ENCODE measurements around the gene TBL1X. TPM values are rescaled to one million over a fixed set of nuclear protein-coding genes. Genes with fewer than 3 reads are reported as not detected.

TBL1X gene
- polyA plus RNA-seq, 1 experiment = 24.9 TPM

DNA sequence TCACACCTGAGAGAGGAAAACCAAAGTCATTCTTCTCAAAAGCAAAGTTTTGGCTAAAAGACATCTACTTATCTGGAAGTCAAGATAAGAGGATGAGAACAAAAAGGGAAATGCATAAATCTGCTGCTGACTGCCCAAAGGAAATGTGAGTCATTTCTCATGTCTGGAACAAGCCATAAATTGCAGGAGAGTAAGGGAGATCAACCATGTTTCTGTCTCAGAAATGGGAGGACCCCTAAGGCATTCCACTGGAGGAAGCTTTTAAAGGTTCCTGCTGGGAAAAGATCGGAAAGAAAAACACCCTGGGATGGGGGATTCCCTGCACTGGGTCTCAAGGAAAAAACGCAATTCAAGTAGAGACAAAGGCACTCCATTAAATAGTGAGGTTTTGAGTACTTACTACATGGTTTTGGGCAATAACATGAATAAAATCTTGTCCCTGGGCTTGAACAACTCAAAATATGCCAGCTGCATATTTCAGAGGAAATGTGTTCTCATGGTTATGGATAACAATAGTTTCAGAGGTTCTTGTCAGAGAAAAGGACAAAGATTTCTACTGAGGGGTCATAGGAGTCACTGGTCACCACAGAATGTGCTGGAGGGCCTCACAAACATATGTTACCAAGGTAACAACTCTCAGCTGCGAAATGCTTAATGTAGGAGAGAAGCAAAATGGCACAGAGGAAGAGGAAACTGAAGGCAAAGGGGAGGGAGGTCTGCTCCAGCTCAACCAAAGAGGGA lies 281.5 kb downstream of the TBL1X start:
- Histone ChIP-seq H3K27me3 (ENCODE audit: control insufficient read depth, insufficient read depth, low read length) (no peaks in the 10 kb centered on the region), H3K27ac (ENCODE audit: low read depth, low read length) (no peak overlapping the region), H3K9me3 (ENCODE audit: control insufficient read depth, insufficient read depth, low read length) (no peaks in the 10 kb centered on the region; the same call in 1 of the 2 replicates), H3K4me3 (ENCODE audit: low read depth, low read length) (no peak overlapping the region)
- no peak for DNase-seq (ENCODE audit: low read depth, low spot score)
- TF ChIP-seq, protein P1, sequence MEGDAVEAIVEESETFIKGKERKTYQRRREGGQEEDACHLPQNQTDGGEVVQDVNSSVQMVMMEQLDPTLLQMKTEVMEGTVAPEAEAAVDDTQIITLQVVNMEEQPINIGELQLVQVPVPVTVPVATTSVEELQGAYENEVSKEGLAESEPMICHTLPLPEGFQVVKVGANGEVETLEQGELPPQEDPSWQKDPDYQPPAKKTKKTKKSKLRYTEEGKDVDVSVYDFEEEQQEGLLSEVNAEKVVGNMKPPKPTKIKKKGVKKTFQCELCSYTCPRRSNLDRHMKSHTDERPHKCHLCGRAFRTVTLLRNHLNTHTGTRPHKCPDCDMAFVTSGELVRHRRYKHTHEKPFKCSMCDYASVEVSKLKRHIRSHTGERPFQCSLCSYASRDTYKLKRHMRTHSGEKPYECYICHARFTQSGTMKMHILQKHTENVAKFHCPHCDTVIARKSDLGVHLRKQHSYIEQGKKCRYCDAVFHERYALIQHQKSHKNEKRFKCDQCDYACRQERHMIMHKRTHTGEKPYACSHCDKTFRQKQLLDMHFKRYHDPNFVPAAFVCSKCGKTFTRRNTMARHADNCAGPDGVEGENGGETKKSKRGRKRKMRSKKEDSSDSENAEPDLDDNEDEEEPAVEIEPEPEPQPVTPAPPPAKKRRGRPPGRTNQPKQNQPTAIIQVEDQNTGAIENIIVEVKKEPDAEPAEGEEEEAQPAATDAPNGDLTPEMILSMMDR (IDR thresholded peaks at IDR 0.05; ENCODE audit: low read depth, low read length) = no peak
- CTCF ChIA-PET = no interaction called here
- POLR2A ChIA-PET = no interaction called here

- Histone ChIP-seq H3K9me3 (ENCODE audit: control insufficient read depth, insufficient read depth, low read length) (no peaks in the 10 kb centered on the region; the same call in 1 of the 2 replicates), H3K4me3 (ENCODE audit: low read depth, low read length) (no peak overlapping the region), H3K27ac (ENCODE audit: low read depth, low read length) (no peak overlapping the region), H3K27me3 (ENCODE audit: control insufficient read depth, insufficient read depth, low read length) (no peaks in the 10 kb centered on the region)
- ChIA-PET POLR2A (no interaction called here), CTCF (no interaction called here)
- TF ChIP-seq, protein P1 (IDR thresholded peaks at IDR 0.05; ENCODE audit: low read depth, low read length) = no peak
- DNase-seq (ENCODE audit: low read depth, low spot score) = no peak
These were observed 282.8 kb downstream of the TBL1X start for GRCh38 chrX:9747644-9748043.

DNA sequence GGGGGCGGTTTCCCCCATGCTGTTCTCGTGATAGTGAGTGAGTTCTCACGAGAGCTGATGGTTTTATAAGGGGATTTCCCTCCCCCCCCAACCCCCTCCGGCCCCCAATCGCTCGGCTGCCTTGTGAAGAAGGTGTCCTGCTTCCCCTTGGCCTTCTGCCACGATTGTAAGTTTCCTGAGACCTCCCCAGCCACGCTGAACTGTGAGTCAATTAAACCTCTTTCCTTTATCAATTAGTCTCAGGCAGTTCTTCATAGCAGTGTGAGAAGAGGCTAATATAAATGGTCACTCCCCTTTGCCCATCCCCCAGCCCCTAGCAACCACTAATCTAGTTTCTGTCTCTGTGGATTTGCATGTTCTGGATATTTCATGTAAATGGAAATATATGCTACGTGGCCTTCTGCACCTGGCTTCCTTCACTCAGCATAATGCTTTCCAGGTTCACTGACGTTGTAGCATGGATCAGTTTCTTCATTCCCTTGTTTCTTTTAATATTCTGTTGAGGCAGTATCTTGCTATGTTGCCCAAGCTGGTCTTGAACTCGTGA lies 284.4 kb downstream of the TBL1X start:
- Histone ChIP-seq H3K4me3 (ENCODE audit: low read depth, low read length) (no peak overlapping the region), H3K27me3 (ENCODE audit: control insufficient read depth, insufficient read depth, low read length) (no peaks in the 10 kb centered on the region), H3K27ac (ENCODE audit: low read depth, low read length) (no peak overlapping the region), H3K9me3 (ENCODE audit: control insufficient read depth, insufficient read depth, low read length) (no peaks in the 10 kb centered on the region; the same call in 1 of the 2 replicates)
- ChIA-PET CTCF (no interaction called here), POLR2A (no interaction called here)
- no peak for DNase-seq (ENCODE audit: low read depth, low spot score)
- TF ChIP-seq, protein P1 (IDR thresholded peaks at IDR 0.05; ENCODE audit: low read depth, low read length) = no peak

GRCh38 chrX:9757366-9757765 lies 292.5 kb downstream of the TBL1X start:
- Histone ChIP-seq H3K9me3 (ENCODE audit: control insufficient read depth, insufficient read depth, low read length) (no peaks in the 10 kb centered on the region), H3K27ac (ENCODE audit: low read depth, low read length) (no peak overlapping the region), H3K27me3 (ENCODE audit: control insufficient read depth, insufficient read depth, low read length) (peaks cover 4% of the 10 kb centered on the region), H3K4me3 (ENCODE audit: low read depth, low read length) (no peak overlapping the region)
- no peak for DNase-seq (ENCODE audit: low read depth, low spot score)
- ChIA-PET CTCF (no interaction called here), POLR2A (interaction anchor here (0.6 kb wide), 1 partner anchor 941 kb away, joined by 3 read pairs; no protein-coding TSS in a partner anchor)
- TF ChIP-seq, protein P1 (IDR thresholded peaks at IDR 0.05; ENCODE audit: low read depth, low read length) = no peak

DNA sequence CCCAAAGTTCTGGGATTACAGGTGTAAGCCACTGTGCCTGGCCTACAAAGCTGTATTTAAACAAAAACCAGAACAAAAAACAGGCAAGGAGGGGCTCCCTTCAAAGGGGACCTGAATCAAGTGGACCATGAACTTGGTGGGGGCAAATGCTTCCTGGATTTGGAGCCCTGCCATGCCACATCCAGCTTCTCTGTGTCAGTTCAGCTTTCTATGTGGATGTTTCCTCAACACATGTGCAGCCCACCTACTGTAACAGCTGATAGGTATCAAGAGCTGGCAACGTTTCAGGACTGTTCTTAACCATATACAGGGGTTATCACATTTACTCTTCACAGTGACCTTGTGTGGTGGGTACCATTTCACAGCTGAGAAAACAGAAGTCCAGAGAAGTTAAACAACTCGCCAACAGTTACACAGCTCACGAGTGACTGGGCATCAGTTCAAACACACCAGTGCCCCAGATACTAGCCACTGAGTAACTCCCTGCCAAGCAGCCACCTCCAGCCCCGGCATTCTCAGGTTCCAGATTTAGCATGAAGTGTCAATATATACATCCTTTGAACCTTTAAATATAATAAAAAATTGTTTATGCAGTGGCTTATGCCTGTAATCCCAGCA lies 293.3 kb downstream of the TBL1X start:
- Histone ChIP-seq H3K4me3 (ENCODE audit: low read depth, low read length) (no peak overlapping the region), H3K27ac (ENCODE audit: low read depth, low read length) (no peak overlapping the region), H3K27me3 (ENCODE audit: control insufficient read depth, insufficient read depth, low read length) (peaks cover 4% of the 10 kb centered on the region), H3K9me3 (ENCODE audit: control insufficient read depth, insufficient read depth, low read length) (no peaks in the 10 kb centered on the region)
- DNase-seq (ENCODE audit: low read depth, low spot score) = no peak
- CTCF ChIA-PET = no interaction called here
- TF ChIP-seq, protein P1 (IDR thresholded peaks at IDR 0.05; ENCODE audit: low read depth, low read length) = no peak
- POLR2A ChIA-PET = interaction anchor here (0.6 kb wide), 1 partner anchor 942 kb away, joined by 3 read pairs; no protein-coding TSS in a partner anchor

Data from AG04450 (cell line).